ENCODE results near the gene MCRS1. TPM values are rescaled to one million over a fixed set of nuclear protein-coding genes. Genes with fewer than 3 reads are reported as not detected.

Gene MCRS1
- total and polyA plus RNA-seq, 10 of the 15 experiments (the other 5 are each of a cell fraction or from before 2014, with no cell fraction given): 34.3 to 82.8 (median 57.6) TPM

DNA sequence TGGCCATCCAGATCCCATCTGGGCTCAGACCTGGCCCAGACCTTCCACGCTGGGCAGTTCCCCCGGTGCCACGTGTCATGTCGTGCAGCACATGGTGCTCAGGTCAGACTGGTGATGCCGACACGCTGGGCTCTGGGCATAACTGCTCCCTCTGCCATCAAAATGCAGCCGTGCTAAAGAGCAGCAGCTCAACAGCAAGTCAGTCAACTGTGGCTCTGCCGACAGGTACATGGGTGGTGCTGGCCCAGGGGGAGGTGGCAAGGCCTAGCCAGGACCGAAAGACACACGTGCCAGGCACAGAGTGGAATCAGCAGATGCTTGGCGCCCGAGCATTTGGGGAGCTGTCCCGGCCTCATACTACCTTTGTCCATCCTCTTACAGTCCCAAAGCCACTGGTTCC, 1.6 kb downstream of the MCRS1 start:
- Histone ChIP-seq H3K27ac (ENCODE audit: control insufficient read depth, insufficient read depth) (no peak overlapping the region), H2AFZ (ENCODE audit: control insufficient read depth, low read depth, low read length) (no peak overlapping the region), H3K79me2 (ENCODE audit: control insufficient read depth, insufficient read depth, low read length) (peaks cover 36% of the 10 kb centered on the region), H3K9ac (ENCODE audit: control insufficient read depth, insufficient read depth, low read length) (peak overlapping the region; percentile 87), H3K9me3 (replicated peaks; ENCODE audit: control insufficient read depth, insufficient read depth, low read length) (no peaks in the 10 kb centered on the region), H3K4me3 (peak overlapping the region; percentile 99), H3K36me3 (ENCODE audit: control insufficient read depth in 2 of 2, insufficient read depth in 2 of 2, low read length in 1 of 2) (peaks cover 11 to 19% of the 10 kb centered on the region in 2 experiments; a peak in 3 of 4 replicates), H3K4me1 (ENCODE audit: control insufficient read depth, insufficient read depth, low read length) (peaks cover 8% of the 10 kb centered on the region), H4K20me1 (ENCODE audit: control insufficient read depth, insufficient read depth) (no peaks in the 10 kb centered on the region), H3K4me2 (ENCODE audit: control insufficient read depth, insufficient read depth) (peak overlapping the region; percentile 79), H3K27me3 (replicated peaks in 1 of 2; ENCODE audit: control insufficient read depth in 2 of 2, insufficient read depth in 2 of 2, low read length in 1 of 2) (no peaks in the 10 kb centered on the region)
- ATAC-seq (no peak), DNase-seq (ENCODE audit: low read depth, low spot score) (no peak), FAIRE-seq (no peak)
- SMC1A ChIA-PET (ENCODE audit: uncharacterized antibody, unreplicated experiment): interaction anchor here (0.7 to 1.7 kb wide), 3 partner anchors 14 to 208 kb away, joined by 3 to 11 read pairs (median 3); no protein-coding TSS in a partner anchor
- POLR2A ChIA-PET: no interaction called here
- RAD21 ChIA-PET (ENCODE audit: unreplicated experiment): interaction anchor here (0.5 to 1.0 kb wide), 2 partner anchors 205 to 229 kb away, joined by 3 read pairs; partner anchors contain the start of gene C1QL4
- BruUV-seq (replicated peaks): no TSS peak
- intact Hi-C loops (cut with micrococcal nuclease; ENCODE audit: unreplicated experiment) (loop anchor here (5.0 kb wide), 1 partner anchor 141 kb away; the partner anchor contains the start of gene FMNL3), in situ Hi-C loops (cut with MboI) (no loop called here)
- CTCF ChIA-PET: interaction anchor here (0.7 to 2.6 kb wide), 7 partner anchors 10 to 219 kb away, joined by 3 to 15 read pairs (median 6); partner anchors contain the start of gene PRPF40B
- 95% methylated on average over 13 of the region's 13 CpGs for WGBS (ENCODE audit: insufficient coverage, insufficient replicate concordance, low lambda C conversion rate, missing lambda C conversion rate)
- no peak for TF ChIP-seq MYB (IDR thresholded peaks at IDR 0.05; ENCODE audit: borderline replicate concordance, low read depth, low read length)
- TF ChIP-seq BHLHE40 (IDR thresholded peaks at IDR 0.05; ENCODE audit: borderline replicate concordance in 1 of 2, low read depth in 2 of 2, low read length in 1 of 2): no peak
- TF ChIP-seq CEBPB (IDR thresholded peaks at IDR 0.05; ENCODE audit: borderline replicate concordance in 1 of 2, low read depth in 2 of 2, low read length in 2 of 2): no peak
- TF ChIP-seq BCL11A (IDR thresholded peaks at IDR 0.05; ENCODE audit: low read depth, low read length): no peak
- TF ChIP-seq, protein P1, sequence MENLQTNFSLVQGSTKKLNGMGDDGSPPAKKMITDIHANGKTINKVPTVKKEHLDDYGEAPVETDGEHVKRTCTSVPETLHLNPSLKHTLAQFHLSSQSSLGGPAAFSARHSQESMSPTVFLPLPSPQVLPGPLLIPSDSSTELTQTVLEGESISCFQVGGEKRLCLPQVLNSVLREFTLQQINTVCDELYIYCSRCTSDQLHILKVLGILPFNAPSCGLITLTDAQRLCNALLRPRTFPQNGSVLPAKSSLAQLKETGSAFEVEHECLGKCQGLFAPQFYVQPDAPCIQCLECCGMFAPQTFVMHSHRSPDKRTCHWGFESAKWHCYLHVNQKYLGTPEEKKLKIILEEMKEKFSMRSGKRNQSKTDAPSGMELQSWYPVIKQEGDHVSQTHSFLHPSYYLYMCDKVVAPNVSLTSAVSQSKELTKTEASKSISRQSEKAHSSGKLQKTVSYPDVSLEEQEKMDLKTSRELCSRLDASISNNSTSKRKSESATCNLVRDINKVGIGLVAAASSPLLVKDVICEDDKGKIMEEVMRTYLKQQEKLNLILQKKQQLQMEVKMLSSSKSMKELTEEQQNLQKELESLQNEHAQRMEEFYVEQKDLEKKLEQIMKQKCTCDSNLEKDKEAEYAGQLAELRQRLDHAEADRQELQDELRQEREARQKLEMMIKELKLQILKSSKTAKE (IDR thresholded peaks at IDR 0.05; ENCODE audit: low read depth, poor library complexity, severe bottlenecking): no peak
- no peak for TF ChIP-seq IKZF2 (IDR thresholded peaks at IDR 0.05)

All from GM12878 (cell line).